Activated CD4-positive, CD25-positive, alpha-beta regulatory T cell (primary cell): ENCODE measurements around the gene QRFP.
A peak's percentile ranks its signal among the peaks of the same experiment; 100 is the strongest.

Experiments used
- DNase-seq, 4 experiments: peaks; one replicate each; lab custom pipeline; 2025; lab: John Stamatoyannopoulos, UW

The QRFP gene

GRCh38 chr9:130872093-130872492, 24.5 kb downstream of the QRFP start:
- no peak for DNase-seq

DNA sequence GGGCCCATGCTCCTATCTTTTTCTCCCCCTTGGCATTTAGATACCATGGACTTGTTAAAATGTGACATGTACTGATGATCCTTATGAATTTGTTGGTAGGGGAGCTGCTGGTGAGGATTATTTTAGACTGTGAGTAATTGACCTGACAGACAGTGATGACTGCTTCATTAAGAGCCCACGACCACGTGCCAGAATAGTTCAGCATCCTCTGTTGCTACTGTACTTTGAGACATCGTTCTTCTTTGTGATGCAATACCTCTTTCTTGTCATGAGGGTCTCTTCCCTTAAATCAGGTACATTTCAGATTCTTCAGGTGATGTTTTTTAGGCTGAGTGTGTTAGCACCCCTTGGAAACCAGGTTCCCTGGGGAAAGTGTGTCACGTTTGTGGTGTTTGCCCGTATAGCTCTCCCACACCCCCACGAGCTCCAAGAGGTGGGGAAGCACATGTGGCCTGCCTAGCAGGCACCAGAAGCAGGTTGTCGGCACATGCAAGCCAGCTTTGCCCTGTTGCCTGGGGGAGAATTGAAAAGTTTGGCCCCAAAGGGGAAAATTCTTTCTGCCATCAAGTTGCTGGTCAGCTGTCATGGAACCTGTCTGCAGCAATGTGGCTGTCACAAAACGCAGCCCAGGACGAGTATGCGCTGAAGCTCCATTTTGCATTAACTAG, 25.1 kb downstream of the QRFP start:
- no peak for DNase-seq

GRCh38 chr9:130870491-130871381, 25.9 kb downstream of the QRFP start:
- DNase-seq: no peak

GRCh38 chr9:130869250-130869649, 27.4 kb downstream of the QRFP start:
- no peak for DNase-seq

GRCh38 chr9:130868230-130868629, 28.4 kb downstream of the QRFP start:
- DNase-seq: no peak

DNA sequence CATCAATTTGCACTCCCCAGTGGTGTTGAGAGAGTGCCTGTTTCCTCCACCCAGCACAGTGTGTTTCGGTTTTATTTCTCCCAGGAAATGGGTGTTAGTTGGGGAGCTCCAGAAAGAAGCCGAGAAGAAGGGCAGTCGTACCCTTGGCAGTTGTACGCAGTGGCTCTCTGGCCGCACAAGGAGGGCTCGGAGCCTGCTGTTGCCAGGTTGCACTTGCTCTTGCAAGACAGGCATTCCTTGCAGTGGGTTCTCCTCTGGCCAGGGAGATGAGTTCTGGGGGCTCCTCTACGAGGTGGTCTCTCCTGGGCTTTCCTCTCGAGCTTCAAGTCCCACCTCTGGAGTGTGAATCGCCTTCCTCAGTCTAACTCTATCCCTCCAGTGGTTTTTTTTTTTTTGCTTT, 29.1 kb downstream of the QRFP start:
- DNase-seq: no peak

DNA sequence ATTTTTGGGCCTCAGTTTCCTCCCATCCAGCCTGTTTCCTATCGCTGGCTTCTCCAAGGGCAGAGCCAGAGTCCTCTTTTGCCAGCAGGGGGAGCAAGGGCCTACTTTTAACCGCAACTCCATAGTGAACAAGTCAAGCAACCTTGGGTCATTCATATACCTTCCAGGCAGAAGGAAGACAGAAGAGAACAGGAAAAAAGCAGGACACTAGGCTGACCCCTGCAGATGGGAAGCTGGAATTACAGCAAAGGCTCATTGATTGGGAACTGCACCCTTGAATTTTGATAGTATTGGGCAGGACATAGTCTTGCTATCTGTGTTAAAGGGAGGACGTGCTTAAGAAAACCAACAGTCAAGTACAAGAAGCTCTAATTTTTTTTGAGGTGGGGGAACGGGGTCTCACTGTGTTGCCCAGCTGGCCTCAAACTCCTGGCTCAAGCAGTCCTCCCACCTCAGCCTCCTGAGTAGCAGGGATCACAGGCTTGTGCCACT, 30.1 kb downstream of the QRFP start:
- DNase-seq: peak in 2 of 4 experiments; percentile 11 to 13

GRCh38 chr9:130865921-130866320, 30.7 kb downstream of the QRFP start:
- no peak for DNase-seq

- no peak for DNase-seq
Observed at GRCh38 chr9:130864541-130864940, 32.1 kb downstream of the QRFP start.

DNA sequence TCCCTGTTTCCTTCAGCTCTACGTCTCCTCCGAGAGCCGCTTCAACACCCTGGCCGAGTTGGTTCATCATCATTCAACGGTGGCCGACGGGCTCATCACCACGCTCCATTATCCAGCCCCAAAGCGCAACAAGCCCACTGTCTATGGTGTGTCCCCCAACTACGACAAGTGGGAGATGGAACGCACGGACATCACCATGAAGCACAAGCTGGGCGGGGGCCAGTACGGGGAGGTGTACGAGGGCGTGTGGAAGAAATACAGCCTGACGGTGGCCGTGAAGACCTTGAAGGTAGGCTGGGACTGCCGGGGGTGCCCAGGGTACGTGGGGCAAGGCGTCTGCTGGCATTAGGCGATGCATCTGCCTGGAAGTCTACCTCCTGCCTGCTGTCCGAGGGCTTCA, 33.9 kb downstream of the QRFP start:
- no peak for DNase-seq

- DNase-seq: no peak
Observed at GRCh38 chr9:130862217-130862616, 34.4 kb downstream of the QRFP start.

- no peak for DNase-seq
Observed at GRCh38 chr9:130861372-130862180, 35.0 kb downstream of the QRFP start.

DNA sequence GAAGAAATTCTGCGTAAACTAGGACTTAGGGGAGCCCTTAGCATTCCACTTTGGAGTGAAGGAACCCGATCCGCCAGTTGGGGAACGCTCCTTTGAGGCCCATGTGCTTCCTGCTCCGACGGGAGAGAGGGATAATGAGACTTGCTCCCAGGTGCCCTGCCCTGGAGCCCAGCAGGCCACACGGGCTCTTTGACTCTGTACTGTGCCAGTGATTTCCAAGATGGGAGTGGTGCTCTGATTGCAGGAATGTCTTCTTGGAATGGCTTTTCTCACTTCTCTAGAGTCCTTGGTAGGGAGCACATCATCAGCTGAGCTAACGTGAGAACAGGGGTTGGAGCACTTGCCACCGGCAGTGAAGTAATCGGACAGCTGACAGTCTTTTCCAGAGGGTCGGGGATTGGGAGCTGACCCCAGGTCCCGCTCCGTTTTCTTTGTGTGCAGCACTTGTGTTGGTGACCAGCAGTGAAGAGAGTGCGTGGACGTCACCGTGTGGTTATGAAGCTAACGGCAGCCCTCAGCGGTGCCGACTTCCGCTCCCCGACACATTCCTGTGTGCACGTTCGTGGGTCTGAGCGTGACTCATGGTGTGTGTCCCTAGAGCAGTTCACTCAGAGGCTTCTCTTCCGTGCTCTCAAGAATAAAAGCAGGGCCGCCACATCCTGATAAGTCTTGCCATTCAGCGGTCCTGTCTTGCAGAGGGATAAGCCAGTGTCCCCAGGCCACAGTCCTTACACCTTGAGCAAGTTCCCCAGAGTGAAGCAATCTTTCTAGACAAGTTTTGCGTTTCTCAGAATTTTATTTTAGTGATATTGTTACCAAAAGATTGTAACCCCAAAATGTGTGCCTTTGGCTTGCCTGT, 35.9 kb downstream of the QRFP start:
- DNase-seq: no peak

DNA sequence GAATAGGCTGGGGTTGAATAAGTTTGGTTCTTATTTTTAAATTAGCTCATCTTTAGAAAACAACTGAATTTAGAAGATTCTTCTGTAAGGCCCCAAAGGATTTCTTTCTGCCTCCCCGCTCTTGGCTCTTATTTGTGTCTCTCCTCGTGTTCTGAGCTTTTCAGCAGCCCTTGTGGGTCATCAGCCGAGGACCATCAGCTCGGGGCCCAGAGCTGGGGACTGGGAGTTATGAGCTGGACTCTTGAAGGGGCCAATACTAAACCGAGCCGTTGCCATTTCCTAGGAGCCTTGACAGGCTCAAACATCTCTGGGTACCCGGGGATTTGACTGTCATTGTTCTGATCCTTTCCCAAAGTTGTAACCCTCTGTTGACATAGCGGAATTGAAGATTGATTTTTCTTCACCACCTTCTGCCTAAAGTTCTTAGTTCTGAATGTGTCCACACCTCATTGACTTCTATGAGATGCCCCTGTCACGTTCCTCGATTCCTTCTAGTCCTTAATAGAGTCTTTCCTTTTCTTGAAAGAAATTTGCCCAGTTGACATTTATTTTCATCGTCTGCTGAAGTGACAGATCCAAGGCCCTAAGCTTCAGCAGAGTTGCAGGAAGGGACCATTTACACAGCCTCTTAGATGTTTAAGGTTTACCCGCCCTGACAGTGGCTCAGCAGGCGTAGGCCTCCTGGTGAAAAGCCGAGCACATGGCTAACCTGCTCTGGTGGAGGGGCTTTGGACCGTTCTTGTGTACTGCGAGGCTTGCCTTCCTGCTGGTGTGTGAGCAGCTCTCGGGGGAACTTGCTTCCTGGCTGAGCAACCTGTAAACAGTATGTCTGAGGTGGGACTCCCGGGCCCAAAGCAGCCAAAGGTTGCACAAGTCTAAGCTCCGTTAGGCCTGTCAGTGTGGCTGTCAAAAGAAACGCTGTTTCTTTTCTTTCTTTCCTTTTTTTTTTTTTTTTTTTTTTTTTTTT, 37.6 kb downstream of the QRFP start:
- DNase-seq: no peak

DNA sequence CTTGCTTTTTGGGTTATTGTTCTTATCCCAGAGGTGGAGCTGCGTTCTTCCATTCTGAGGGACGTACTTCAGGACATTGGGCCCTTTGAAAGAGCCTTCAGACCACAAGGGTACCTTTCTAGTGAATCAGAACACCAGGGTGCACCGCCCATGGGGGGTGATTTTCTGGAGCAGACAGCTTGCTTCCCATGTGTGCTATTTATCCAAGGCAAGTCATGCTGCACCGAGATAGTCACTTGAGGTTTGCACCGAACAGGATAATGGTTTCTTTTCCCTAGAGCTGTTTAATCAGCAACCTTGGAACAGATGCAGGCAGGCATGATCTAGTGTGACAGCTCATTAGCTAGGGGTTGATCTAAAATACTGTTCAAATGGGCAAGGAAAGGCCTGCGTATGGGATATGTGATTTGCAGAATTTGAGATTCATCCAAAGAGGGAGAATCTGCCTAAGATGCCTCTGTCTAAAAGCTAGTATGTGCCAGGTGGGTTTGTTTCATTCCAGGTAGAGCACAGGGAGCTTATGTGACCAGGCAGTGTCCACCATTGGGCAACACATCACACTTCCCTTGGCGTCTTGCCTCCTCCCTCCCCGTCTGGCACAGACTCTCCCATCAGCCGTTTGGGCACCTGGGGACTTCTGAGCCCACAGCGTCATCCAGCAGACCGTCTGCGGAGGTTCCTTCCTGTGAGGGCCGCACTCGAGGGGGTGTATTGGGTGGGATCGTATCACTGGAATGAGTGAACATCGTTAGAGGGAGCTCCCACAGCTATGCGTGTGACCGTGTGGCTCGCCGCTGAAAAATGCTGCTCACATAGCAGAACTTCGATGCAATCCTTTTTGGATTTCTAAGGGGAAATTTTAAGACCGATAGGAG, 38.5 kb downstream of the QRFP start:
- DNase-seq: no peak

GRCh38 chr9:130856474-130856873, 40.1 kb downstream of the QRFP start:
- DNase-seq: no peak

GRCh38 chr9:130854835-130855234, 41.8 kb downstream of the QRFP start:
- no peak for DNase-seq

- DNase-seq: no peak
Observed at GRCh38 chr9:130854092-130854491, 42.5 kb downstream of the QRFP start.

DNA sequence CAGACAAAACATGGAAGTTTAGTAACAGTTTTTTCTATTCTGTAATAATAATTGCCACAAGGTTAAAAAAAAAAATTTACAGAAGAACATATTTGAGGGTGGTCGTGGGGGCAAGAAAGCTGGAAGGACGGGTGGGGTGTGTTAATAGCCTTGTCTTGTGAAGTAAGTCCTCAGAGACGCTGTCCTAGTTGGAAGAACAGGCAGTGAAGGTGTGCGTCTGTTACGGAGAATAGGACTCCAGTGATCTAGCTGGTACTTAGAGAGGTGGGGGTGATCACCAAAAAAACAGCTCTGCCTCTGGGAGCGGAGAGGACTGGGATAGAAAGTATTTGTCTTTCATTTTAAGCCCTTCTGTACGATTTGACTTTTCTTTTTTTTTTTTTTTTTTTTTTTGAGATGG, 43.8 kb downstream of the QRFP start:
- no peak for DNase-seq
